ENCODE results near the gene TTLL4. TPM values are rescaled to one million over a fixed set of nuclear protein-coding genes. Genes with fewer than 3 reads are reported as not detected.

The TTLL4 gene
- total RNA-seq, 2 donors from 2014 or later = 96.5 to 99.0 TPM

DNA sequence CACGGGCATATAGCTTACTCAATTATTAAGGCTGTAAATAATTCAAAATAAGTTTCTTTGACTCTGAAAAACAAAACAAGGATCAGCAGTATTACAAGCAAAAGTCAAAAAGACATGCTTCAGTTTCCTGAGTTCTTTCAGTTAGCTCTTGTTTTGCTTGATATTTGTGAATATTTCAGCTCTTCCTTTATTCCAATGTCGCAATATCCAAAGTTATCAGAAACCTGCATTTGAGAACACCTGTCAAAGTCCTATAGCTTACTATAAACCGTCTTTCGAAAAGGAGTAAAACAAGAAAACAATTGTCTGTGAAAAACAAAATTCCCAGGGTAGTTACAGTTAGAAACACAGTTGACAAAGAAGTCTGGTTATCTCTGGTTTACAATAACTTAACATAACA, 86.1 kb downstream of the TTLL4 start:
- no peaks in the 10 kb centered on the region for H3K27me3 Mint-ChIP-seq (ENCODE audit: insufficient read depth)
- WGBS, 2 experiments (ENCODE audit: insufficient coverage in 1 of 2, insufficient read length in 1 of 2) = 95 to 100% methylated on average over 4 of the region's 4 CpGs

DNA sequence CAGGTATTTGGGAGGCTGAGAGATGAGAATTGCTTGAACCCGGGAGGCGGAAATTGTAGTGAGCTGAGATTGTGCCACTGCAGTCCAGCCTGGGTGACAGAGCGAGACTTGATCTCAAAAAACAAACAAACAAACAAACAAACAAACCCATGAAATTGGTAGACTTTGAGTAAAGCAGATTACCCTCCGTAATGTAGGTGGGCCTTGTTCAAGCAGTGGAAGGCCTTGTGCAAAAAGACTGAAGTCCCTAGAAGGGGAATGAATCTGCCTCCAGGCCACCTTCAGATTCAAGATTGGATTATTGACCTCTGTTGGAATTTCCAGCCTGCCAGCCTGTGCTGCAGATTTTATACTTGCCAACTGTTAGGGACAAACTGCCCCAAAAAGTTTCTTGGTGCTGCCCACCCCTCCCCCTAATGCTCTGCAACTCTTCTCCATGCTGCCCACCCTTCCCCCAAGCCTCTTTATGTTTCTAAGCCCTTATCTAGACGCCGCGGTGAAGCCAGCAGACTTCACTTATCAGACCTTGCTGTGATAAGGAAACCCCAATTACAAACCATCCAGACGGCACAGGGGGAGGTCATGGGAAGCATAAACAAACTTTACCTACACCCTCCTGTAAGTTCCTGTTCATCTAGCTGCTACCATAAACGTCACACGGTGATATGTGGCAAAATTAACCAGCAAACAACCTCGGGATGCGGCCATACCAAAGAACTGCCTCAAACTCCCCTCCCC, 88.3 kb downstream of the TTLL4 start:
- H3K4me1 Mint-ChIP-seq = peaks cover 41% of the 10 kb centered on the region
- H3K9me3 Mint-ChIP-seq = peaks cover 14% of the 10 kb centered on the region
- no peaks in the 10 kb centered on the region for H3K27me3 Mint-ChIP-seq (ENCODE audit: insufficient read depth)
- peaks cover 11% of the 10 kb centered on the region for H3K9me3 ChIP-seq (ENCODE audit: control insufficient read depth, low read length)
- DNase-seq = peak; percentile 86
- peak overlapping the region; percentile 92 for H3K27ac Mint-ChIP-seq
- no peaks in the 10 kb centered on the region for H3K36me3 ChIP-seq (ENCODE audit: control insufficient read depth, insufficient read depth, low read length)
- peak overlapping the region; percentile 74 for H3K9ac ChIP-seq (ENCODE audit: extremely low read depth, low read length, poor library complexity, severe bottlenecking)
- 37 to 64% methylated on average over 5 to 12 of the region's 12 CpGs for WGBS, 2 experiments (ENCODE audit: insufficient coverage in 1 of 2, insufficient read length in 1 of 2)
- peak overlapping the region; percentile 73 for H3K4me3 ChIP-seq (ENCODE audit: low read length)
- no peaks in the 10 kb centered on the region for H3K27me3 ChIP-seq (ENCODE audit: control insufficient read depth, insufficient read depth, low read length, poor library complexity, severe bottlenecking)
- H3K4me3 Mint-ChIP-seq = peak overlapping the region; percentile 37
- peaks cover 5% of the 10 kb centered on the region for H3K36me3 Mint-ChIP-seq (ENCODE audit: low read depth)
- peak overlapping the region; percentile 32 for H3K27ac ChIP-seq (ENCODE audit: low read depth, low read length)
- H3K4me1 ChIP-seq (ENCODE audit: control insufficient read depth, insufficient read depth, low read length) = peaks cover 18% of the 10 kb centered on the region
- TF ChIP-seq, protein P1, sequence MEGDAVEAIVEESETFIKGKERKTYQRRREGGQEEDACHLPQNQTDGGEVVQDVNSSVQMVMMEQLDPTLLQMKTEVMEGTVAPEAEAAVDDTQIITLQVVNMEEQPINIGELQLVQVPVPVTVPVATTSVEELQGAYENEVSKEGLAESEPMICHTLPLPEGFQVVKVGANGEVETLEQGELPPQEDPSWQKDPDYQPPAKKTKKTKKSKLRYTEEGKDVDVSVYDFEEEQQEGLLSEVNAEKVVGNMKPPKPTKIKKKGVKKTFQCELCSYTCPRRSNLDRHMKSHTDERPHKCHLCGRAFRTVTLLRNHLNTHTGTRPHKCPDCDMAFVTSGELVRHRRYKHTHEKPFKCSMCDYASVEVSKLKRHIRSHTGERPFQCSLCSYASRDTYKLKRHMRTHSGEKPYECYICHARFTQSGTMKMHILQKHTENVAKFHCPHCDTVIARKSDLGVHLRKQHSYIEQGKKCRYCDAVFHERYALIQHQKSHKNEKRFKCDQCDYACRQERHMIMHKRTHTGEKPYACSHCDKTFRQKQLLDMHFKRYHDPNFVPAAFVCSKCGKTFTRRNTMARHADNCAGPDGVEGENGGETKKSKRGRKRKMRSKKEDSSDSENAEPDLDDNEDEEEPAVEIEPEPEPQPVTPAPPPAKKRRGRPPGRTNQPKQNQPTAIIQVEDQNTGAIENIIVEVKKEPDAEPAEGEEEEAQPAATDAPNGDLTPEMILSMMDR (conservative IDR thresholded peaks at IDR 0.05) = no peak

More for the DNA sequence above, 86.1 kb downstream of the TTLL4 start:
- Histone ChIP-seq H3K36me3 (ENCODE audit: control insufficient read depth, insufficient read depth, low read length) (no peaks in the 10 kb centered on the region), H3K27me3 (ENCODE audit: control insufficient read depth, insufficient read depth, low read length, poor library complexity, severe bottlenecking) (no peaks in the 10 kb centered on the region), H3K9ac (ENCODE audit: extremely low read depth, low read length, poor library complexity, severe bottlenecking) (no peak overlapping the region), H3K4me3 (ENCODE audit: low read length) (no peak overlapping the region), H3K9me3 (ENCODE audit: control insufficient read depth, low read length) (no peaks in the 10 kb centered on the region), H3K27ac (ENCODE audit: low read depth, low read length) (no peak overlapping the region), H3K4me1 (ENCODE audit: control insufficient read depth, insufficient read depth, low read length) (peaks cover 18% of the 10 kb centered on the region)
- Mint-ChIP-seq H3K4me1 (peaks cover 35% of the 10 kb centered on the region), H3K27ac (no peak overlapping the region), H3K36me3 (ENCODE audit: low read depth) (peaks cover 6% of the 10 kb centered on the region), H3K4me3 (no peak overlapping the region), H3K9me3 (peaks cover 2% of the 10 kb centered on the region)
- TF ChIP-seq, protein P1 (conservative IDR thresholded peaks at IDR 0.05) = no peak
- no peak for DNase-seq

DNA sequence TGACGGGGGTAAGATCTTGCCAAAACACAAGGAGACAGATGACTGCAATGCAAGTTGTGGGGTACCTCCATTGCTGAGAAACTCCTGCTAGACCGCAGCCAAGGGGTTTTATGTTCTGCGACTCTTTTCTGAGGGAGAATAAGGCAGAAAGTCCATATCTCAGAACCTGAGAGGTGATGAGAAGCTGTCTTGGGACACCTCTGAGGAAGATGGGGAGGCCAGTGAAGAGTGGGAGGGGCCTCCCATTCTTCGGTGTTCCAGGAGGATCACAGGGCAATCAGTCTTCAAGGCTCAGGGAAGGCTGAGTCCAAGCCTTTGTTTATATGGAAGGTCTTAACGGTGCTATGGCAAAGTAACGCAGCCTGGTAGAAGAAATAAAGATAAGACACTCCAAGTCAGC, 89.4 kb downstream of the TTLL4 start:
- no peaks in the 10 kb centered on the region for H3K27me3 Mint-ChIP-seq (ENCODE audit: insufficient read depth)
- Histone ChIP-seq H3K9ac (ENCODE audit: extremely low read depth, low read length, poor library complexity, severe bottlenecking) (peak overlapping the region; percentile 74), H3K4me3 (ENCODE audit: low read length) (peak overlapping the region; percentile 73), H3K36me3 (ENCODE audit: control insufficient read depth, insufficient read depth, low read length) (no peaks in the 10 kb centered on the region), H3K27ac (ENCODE audit: low read depth, low read length) (peak overlapping the region; percentile 32), H3K9me3 (ENCODE audit: control insufficient read depth, low read length) (peaks cover 22% of the 10 kb centered on the region), H3K27me3 (ENCODE audit: control insufficient read depth, insufficient read depth, low read length, poor library complexity, severe bottlenecking) (no peaks in the 10 kb centered on the region), H3K4me1 (ENCODE audit: control insufficient read depth, insufficient read depth, low read length) (peaks cover 14% of the 10 kb centered on the region)
- DNase-seq = peak; percentile 68
- H3K9me3 Mint-ChIP-seq = peaks cover 24% of the 10 kb centered on the region
- peak overlapping the region; percentile 37 for H3K4me3 Mint-ChIP-seq
- peaks cover 14% of the 10 kb centered on the region for H3K36me3 Mint-ChIP-seq (ENCODE audit: low read depth)
- TF ChIP-seq, protein P1 (conservative IDR thresholded peaks at IDR 0.05) = no peak
- H3K4me1 Mint-ChIP-seq = peaks cover 35% of the 10 kb centered on the region
- WGBS, 2 experiments (ENCODE audit: insufficient coverage in 1 of 2, insufficient read length in 1 of 2) = 61 to 93% methylated on average over 3 to 6 of the region's 6 CpGs
- peak overlapping the region; percentile 92 for H3K27ac Mint-ChIP-seq

Data from endodermal cell (in vitro differentiated cells).